ENCODE data around the gene NFAM1.

Gene NFAM1

GRCh38 chr22:42416671-42417230 lies 15.5 kb downstream of the NFAM1 start:
- in situ Hi-C loops (cut with MboI; ENCODE audit: low sequenced_read_pairs): no loop called here

GRCh38 chr22:42414565-42415303 lies 17.5 kb downstream of the NFAM1 start:
- in situ Hi-C loops (cut with MboI; ENCODE audit: low sequenced_read_pairs): no loop called here

- in situ Hi-C loops (cut with MboI; ENCODE audit: low sequenced_read_pairs): no loop called here
These were observed 18.2 kb downstream of the NFAM1 start for GRCh38 chr22:42414021-42414420.

- in situ Hi-C loops (cut with MboI; ENCODE audit: low sequenced_read_pairs): no loop called here
These were observed 19.4 kb downstream of the NFAM1 start for GRCh38 chr22:42412744-42413333.

- in situ Hi-C loops (cut with MboI; ENCODE audit: low sequenced_read_pairs): no loop called here
These were observed 21.5 kb downstream of the NFAM1 start for GRCh38 chr22:42410708-42411107.

GRCh38 chr22:42408810-42409529 lies 23.2 kb downstream of the NFAM1 start:
- in situ Hi-C loops (cut with MboI; ENCODE audit: low sequenced_read_pairs): no loop called here

- in situ Hi-C loops (cut with MboI; ENCODE audit: low sequenced_read_pairs): no loop called here
These were observed 23.9 kb downstream of the NFAM1 start for GRCh38 chr22:42408276-42408675.

- in situ Hi-C loops (cut with MboI; ENCODE audit: low sequenced_read_pairs): no loop called here
These were observed 27.9 kb downstream of the NFAM1 start for GRCh38 chr22:42404266-42404665.

- in situ Hi-C loops (cut with MboI; ENCODE audit: low sequenced_read_pairs): no loop called here
These were observed 30.5 kb downstream of the NFAM1 start for GRCh38 chr22:42401535-42402334.

- in situ Hi-C loops (cut with MboI; ENCODE audit: low sequenced_read_pairs): no loop called here
These were observed 31.2 kb downstream of the NFAM1 start for GRCh38 chr22:42400811-42401534.

GRCh38 chr22:42399315-42400271 lies 32.6 kb downstream of the NFAM1 start:
- in situ Hi-C loops (cut with MboI; ENCODE audit: low sequenced_read_pairs): no loop called here

GRCh38 chr22:42397332-42398249 lies 34.6 kb downstream of the NFAM1 start:
- in situ Hi-C loops (cut with MboI; ENCODE audit: low sequenced_read_pairs): no loop called here

GRCh38 chr22:42396621-42397331 lies 35.4 kb downstream of the NFAM1 start:
- in situ Hi-C loops (cut with MboI; ENCODE audit: low sequenced_read_pairs): no loop called here

GRCh38 chr22:42389143-42389542 lies 43.1 kb downstream of the NFAM1 start:
- in situ Hi-C loops (cut with MboI; ENCODE audit: low sequenced_read_pairs): no loop called here

GRCh38 chr22:42388130-42388797 lies 43.9 kb downstream of the NFAM1 start:
- in situ Hi-C loops (cut with MboI; ENCODE audit: low sequenced_read_pairs): no loop called here

- in situ Hi-C loops (cut with MboI; ENCODE audit: low sequenced_read_pairs): no loop called here
These were observed 44.6 kb downstream of the NFAM1 start for GRCh38 chr22:42387631-42388030.

GRCh38 chr22:42385696-42386095 lies 46.5 kb downstream of the NFAM1 start:
- in situ Hi-C loops (cut with MboI; ENCODE audit: low sequenced_read_pairs): no loop called here
